Activated CD8-positive, alpha-beta memory T cell treated with anti-CD3 and anti-CD28 coated beads, Interleukin-2, amount 10 ng/mL, durations not matched to agents 7 days and 5 days (primary cell): ENCODE data around the gene HOXA7. TPM values are rescaled to one million over a fixed set of nuclear protein-coding genes. Genes with fewer than 3 reads are reported as not detected.

Source experiments
- ATAC-seq: fragments of 150-1000 bp; cut with Tn5 transposase; one replicate; pipeline ENCODE4 v1.10.0; 2021; ENCODE audit warnings: moderate library complexity
- CTCF ChIA-PET: fragments of 350-600 bp; sonication (Branson Sonifier 250); formaldehyde crosslinking; loops from one replicate; lab custom pipeline; 2021; ENCODE audit warnings: antibody characterized with exemption; lab: Charles Lee
- DNase-seq: peaks from one replicate; pipeline ENCODE4 v3.0.0-alpha.2; 2020
- H3K27ac Mint-ChIP-seq: one replicate; pipeline ENCODE4 v1.8.0; 2021; ENCODE audit warnings: mild to moderate bottlenecking, mixed read lengths
- H3K27me3 Mint-ChIP-seq: one replicate; pipeline ENCODE4 v1.8.0; 2021; ENCODE audit warnings: mixed read lengths
- H3K36me3 Mint-ChIP-seq: one replicate; pipeline ENCODE4 v1.8.0; 2021; ENCODE audit warnings: mild to moderate bottlenecking, mixed read lengths
- H3K4me1 Mint-ChIP-seq: one replicate; pipeline ENCODE4 v1.8.0; 2021; ENCODE audit warnings: mixed read lengths
- H3K4me3 Mint-ChIP-seq: one replicate; pipeline ENCODE4 v1.8.0; 2021; ENCODE audit warnings: mild to moderate bottlenecking, moderate library complexity, mixed read lengths
- H3K9me3 Mint-ChIP-seq: one replicate; pipeline ENCODE4 v1.8.0; 2022; ENCODE audit warnings: low read depth, mixed read lengths
- total RNA-seq, 2 experiments: library from RNA; stranded (reverse); gene quantifications; one replicate each; pipeline ENCODE4 v1.2.3, GENCODE V29; 2021

Gene HOXA7
- total RNA-seq, 2 experiments from 2014 or later, result not detected

DNA sequence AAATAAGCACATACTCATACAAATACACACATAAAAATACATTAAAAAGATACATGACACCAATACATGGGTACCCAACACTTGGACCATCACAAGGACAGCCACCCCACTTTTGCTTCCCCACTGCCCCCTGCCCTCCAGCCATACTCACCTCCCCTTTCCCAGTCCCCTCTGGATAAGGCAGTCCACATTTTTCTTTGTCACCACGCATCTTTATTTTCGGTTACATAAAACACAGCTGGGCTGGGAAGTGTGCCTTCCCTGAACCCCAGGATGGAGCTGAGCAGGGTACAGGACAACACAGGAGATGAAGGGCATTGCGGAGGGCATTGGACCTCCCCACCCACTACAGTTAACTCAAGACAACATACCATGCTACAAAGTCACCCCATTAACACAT is 2.9 kb downstream of the HOXA7 start:
- H3K4me1 Mint-ChIP-seq, result peaks cover 26% of the 10 kb centered on the region
- no peak overlapping the region for H3K4me3 Mint-ChIP-seq
- H3K9me3 Mint-ChIP-seq, result no peaks in the 10 kb centered on the region
- DNase-seq (no peak), ATAC-seq (no peak)
- H3K36me3 Mint-ChIP-seq, result peaks cover 3% of the 10 kb centered on the region
- peaks cover 92% of the 10 kb centered on the region for H3K27me3 Mint-ChIP-seq
- CTCF ChIA-PET, result interaction anchor here (0.6 to 0.7 kb wide), 2 partner anchors 92 to 925 kb away, joined by 3 read pairs; no protein-coding TSS in a partner anchor
- H3K27ac Mint-ChIP-seq, result no peak overlapping the region

GRCh38 chr7:27152816-27153442 is 3.5 kb downstream of the HOXA7 start:
- H3K27ac Mint-ChIP-seq, result no peak overlapping the region
- ATAC-seq (no peak), DNase-seq (no peak)
- H3K4me3 Mint-ChIP-seq, result no peak overlapping the region
- H3K9me3 Mint-ChIP-seq, result no peaks in the 10 kb centered on the region
- H3K27me3 Mint-ChIP-seq, result peaks cover 92% of the 10 kb centered on the region
- H3K4me1 Mint-ChIP-seq, result peaks cover 29% of the 10 kb centered on the region
- H3K36me3 Mint-ChIP-seq, result peaks cover 1% of the 10 kb centered on the region
- CTCF ChIA-PET, result interaction anchor here (0.6 to 1.2 kb wide), 3 partner anchors 8 to 926 kb away, joined by 3 to 5 read pairs (median 3); no protein-coding TSS in a partner anchor

DNA sequence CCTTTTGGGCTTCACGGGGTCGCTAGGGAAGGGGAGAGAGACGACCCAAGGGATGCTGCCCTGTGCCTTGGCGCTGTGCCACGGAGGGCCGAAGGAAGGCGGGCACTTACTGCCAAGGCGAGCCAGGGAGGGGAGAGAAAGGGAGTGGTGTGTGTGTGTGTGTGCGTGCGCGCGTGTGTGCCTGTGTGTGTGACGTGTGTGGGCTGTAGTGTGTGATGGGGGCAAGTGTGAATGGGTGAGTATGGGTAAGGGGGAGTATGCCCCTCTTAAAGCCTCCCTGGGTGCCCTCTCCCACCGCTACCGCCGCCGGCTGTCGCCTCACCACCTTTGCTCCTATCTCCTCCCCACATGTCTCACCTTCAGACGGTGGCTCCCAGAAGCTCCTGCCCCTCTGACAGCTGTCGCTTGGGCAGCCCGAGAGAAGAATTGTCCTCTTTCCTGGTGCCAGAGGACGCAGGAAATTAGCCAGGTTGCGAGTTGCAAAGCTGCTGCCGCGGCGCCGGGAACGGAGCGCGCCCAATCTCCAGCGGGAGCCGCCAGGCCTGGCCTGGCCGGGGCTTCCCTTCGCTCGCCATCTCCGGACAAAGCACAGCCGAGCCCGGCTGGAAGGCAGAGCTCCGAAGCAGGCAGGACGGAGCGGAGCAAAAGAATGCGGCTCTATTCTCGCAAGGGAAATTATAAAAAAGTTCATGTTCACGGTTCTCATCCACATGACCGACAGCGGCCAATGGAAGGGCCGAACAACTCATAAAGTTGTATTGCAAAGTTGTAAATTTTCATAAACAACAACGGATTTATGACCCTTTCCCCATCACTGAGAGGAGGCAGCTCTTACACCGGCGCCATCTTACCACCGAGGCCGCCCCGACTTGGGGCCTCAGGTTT is 4.3 kb downstream of the HOXA7 start, which contains the start of gene HOXA3:
Gene HOXA3, minus strand, starts transcription at position 653 of the 885 bp plus-strand sequence. CDS start 41,943 bp downstream, outside the sequence.
- H3K36me3 Mint-ChIP-seq, result peaks cover 1% of the 10 kb centered on the region
- CTCF ChIA-PET, result interaction anchor here (0.9 to 3.6 kb wide), 10 partner anchors 9 to 783 kb away, joined by 3 to 25 read pairs (median 5); no protein-coding TSS in a partner anchor
- H3K4me3 Mint-ChIP-seq, result peak within 1 kb of the TSS; percentile 51
- peaks cover 91% of the 10 kb centered on the region for H3K27me3 Mint-ChIP-seq
- H3K9me3 Mint-ChIP-seq, result no peaks in the 10 kb centered on the region
- peaks cover 29% of the 10 kb centered on the region for H3K4me1 Mint-ChIP-seq
- DNase-seq (no peak), ATAC-seq (no peak)
- no peak within 1 kb of the TSS for H3K27ac Mint-ChIP-seq

DNA sequence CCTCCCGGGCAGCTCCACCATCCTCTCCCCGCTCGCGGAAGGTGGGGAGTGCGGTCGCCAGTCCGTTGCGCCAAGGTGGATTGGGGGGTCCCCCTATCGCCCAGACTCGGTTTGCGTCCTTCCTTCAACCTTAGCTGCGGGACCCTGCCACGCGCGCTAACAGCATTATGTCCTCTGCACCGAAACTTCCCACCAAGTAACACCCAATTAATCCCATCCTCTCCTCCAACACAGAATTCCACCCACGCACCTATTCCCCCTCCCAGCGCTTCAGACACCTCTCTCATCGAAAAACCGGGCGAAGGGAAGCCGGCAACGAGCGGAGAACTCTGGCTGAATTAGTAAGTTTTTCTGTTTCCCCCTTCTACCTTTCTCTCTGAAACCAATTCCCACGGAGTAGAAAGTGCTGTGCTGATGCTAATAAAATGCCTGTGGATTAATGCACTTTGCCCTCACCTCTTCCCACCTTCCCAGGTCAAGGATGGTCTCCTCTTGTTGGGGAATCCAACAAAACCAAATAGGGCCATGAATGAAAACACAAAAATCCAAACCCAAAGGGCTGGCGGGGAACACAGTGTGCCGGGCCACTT is 5.0 kb downstream of the HOXA7 start:
- H3K9me3 Mint-ChIP-seq, result no peaks in the 10 kb centered on the region

GRCh38 chr7:27150568-27151340 is 5.7 kb downstream of the HOXA7 start:
- Mint-ChIP-seq H3K4me1 (peaks cover 29% of the 10 kb centered on the region), H3K9me3 (no peaks in the 10 kb centered on the region), H3K27me3 (peaks cover 94% of the 10 kb centered on the region), H3K36me3 (peaks cover 1% of the 10 kb centered on the region), H3K27ac (no peak overlapping the region), H3K4me3 (peak overlapping the region; percentile 51)
- DNase-seq (peak; percentile 70), ATAC-seq (peak; percentile 85)
- CTCF ChIA-PET, result interaction anchor here (0.7 to 3.6 kb wide), 18 partner anchors 10 to 781 kb away, joined by 3 to 25 read pairs (median 4); partner anchors contain the start of gene HOXA4

More for the DNA sequence above, 5.0 kb downstream of the HOXA7 start:
- CTCF ChIA-PET, result interaction anchor here (0.9 to 3.6 kb wide), 13 partner anchors 10 to 782 kb away, joined by 3 to 25 read pairs (median 4); partner anchors contain the start of gene HOXA4
- ATAC-seq, result no peak
- DNase-seq, result no peak
- Mint-ChIP-seq H3K27me3 (peaks cover 93% of the 10 kb centered on the region), H3K4me3 (peak overlapping the region; percentile 51), H3K27ac (no peak overlapping the region), H3K36me3 (peaks cover 1% of the 10 kb centered on the region), H3K4me1 (peaks cover 29% of the 10 kb centered on the region)

- H3K9me3 Mint-ChIP-seq, result no peaks in the 10 kb centered on the region
Observed at GRCh38 chr7:27149842-27150567, 6.5 kb downstream of the HOXA7 start.

GRCh38 chr7:27148756-27149641 is 7.5 kb downstream of the HOXA7 start:
- Mint-ChIP-seq H3K9me3 (no peaks in the 10 kb centered on the region), H3K27me3 (peaks cover 80% of the 10 kb centered on the region), H3K4me3 (no peak overlapping the region), H3K27ac (no peak overlapping the region), H3K36me3 (peaks cover 1% of the 10 kb centered on the region), H3K4me1 (peaks cover 18% of the 10 kb centered on the region)
- no peak for DNase-seq
- ATAC-seq, result no peak
- CTCF ChIA-PET, result interaction anchor here (1.4 to 3.6 kb wide), 4 partner anchors 12 to 470 kb away, joined by 3 to 25 read pairs (median 12); partner anchors contain the start of gene HOXA4

More at GRCh38 chr7:27149842-27150567, 6.5 kb downstream of the HOXA7 start:
- CTCF ChIA-PET, result interaction anchor here (0.7 to 3.6 kb wide), 15 partner anchors 11 to 773 kb away, joined by 3 to 25 read pairs (median 4); partner anchors contain the start of gene HOXA4
- Mint-ChIP-seq H3K27ac (no peak overlapping the region), H3K36me3 (peaks cover 1% of the 10 kb centered on the region), H3K27me3 (peaks cover 90% of the 10 kb centered on the region), H3K4me1 (peaks cover 24% of the 10 kb centered on the region), H3K4me3 (no peak overlapping the region)
- ATAC-seq, result no peak
- DNase-seq, result no peak

DNA sequence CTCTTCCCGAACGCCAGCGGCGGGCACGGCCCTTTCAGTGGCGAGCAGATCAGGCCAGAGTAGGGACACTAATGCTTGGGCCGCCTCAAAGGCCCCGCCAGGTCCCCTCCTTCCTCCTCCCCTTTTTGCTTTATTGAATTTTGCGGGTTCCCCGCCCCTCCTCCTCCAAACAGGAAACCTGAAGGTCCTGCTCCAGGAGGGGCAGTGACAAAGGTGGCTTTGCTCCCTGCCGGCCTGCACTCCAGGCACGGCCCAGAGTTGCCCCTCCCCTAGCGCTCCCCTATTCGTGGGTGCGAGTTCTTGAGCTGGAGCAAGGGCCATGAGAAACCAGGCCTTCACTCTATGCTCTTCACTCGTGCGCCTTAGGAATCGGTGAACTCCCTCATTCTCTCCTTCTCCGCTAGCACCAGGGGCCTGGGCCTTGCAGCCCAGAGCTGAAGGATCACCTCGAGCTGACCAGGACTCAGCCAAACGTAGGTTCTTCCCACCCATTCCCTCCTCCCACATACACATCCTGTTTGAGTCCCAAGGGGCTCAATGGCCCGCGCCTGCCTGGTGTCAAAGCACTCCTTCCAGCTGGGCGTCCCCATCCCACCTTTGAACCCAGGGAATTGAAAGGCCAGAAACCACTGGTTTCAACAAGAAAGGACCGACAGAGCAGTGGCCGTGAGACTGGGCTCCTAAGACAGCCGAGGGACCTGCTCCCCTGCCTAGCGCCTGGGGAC is 8.3 kb downstream of the HOXA7 start:
- ATAC-seq (no peak), DNase-seq (no peak)
- no peak overlapping the region for H3K4me3 Mint-ChIP-seq
- H3K9me3 Mint-ChIP-seq, result no peaks in the 10 kb centered on the region
- H3K36me3 Mint-ChIP-seq, result peaks cover 1% of the 10 kb centered on the region
- H3K4me1 Mint-ChIP-seq, result peaks cover 18% of the 10 kb centered on the region
- H3K27me3 Mint-ChIP-seq, result peaks cover 72% of the 10 kb centered on the region
- H3K27ac Mint-ChIP-seq, result no peak overlapping the region
- CTCF ChIA-PET, result interaction anchor here (1.1 to 3.6 kb wide), 3 partner anchors 13 to 466 kb away, joined by 3 to 25 read pairs (median 18); partner anchors contain the start of gene HOXA4

DNA sequence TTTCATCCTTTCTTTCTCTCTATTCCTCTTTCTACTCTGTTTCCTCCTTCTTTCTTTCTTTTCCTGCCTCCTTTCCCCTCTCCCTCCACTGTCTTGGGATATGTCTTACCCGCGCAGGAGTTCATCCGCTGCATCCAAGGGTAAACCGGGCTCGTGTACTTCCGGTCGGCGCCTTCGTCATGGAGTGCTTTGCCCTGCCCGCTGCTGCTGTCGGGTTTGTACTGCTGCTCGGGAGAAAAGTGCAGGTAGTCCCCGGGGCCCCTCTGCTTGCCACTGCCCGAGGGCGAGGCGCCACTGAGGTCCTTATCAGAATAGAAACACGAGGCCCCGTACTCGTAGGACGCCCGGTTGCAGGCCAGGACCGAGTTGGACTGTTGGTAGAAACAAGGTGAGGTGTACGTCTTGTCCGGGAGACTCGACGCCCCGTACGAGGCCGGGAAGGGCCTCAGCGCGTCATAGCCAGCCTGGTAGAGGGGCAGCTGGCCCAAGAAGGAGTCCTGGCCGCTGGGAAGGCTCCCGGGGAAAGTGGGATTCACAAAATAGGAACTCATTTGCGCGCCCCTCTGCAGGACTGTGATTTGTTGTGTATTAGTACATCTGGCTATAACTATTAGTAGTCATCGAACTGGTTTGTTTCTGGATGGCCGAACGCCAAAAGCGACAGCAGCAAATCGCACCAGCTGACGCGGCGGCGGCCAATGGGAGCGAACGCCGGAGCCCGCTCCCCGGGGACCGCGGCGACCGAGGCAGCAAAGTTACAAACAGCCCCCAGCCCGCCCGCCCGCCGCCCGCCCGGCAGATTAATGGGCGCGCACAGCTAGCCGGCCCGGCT is 9.1 kb downstream of the HOXA7 start, which contains the start of gene HOXA6:
Gene HOXA6, minus strand, starts transcription at position 576 of the 832 bp plus-strand sequence. Its CDS starts 25 bp downstream, at position 551.
- CTCF ChIA-PET, result interaction anchor here (1.1 kb wide), 1 partner anchor 465 kb away, joined by 3 read pairs; no protein-coding TSS in a partner anchor
- Mint-ChIP-seq H3K27me3 (peaks cover 66% of the 10 kb centered on the region), H3K4me1 (peaks cover 18% of the 10 kb centered on the region), H3K36me3 (peaks cover 1% of the 10 kb centered on the region), H3K9me3 (no peaks in the 10 kb centered on the region), H3K4me3 (no peak within 1 kb of the TSS), H3K27ac (no peak within 1 kb of the TSS)
- DNase-seq, result no peak
- ATAC-seq, result no peak
